Lower lobe of right lung (tissue), 2 donors: ENCODE results near the gene CUBN. TPM values are rescaled to one million over a fixed set of nuclear protein-coding genes. Genes with fewer than 3 reads are reported as not detected.
"Not testable (repeated sequence)": the region's sequence is repeated elsewhere in the genome, so short reads cannot be mapped to it uniquely, and the experiment has no call there.

Source experiments
- ATAC-seq, 2 donors: fragments of 200-7000 bp; cut with Tn5 transposase; one replicate each; pipeline ENCODE4 v1.9.1; 2020 to 2022; ENCODE audit warnings: mild to moderate bottlenecking in 2 of 2, moderate library complexity in 2 of 2
- DNase-seq: peaks from one replicate; pipeline ENCODE4 v3.0.0-alpha.2; 2020
- H3K27ac ChIP-seq: fragments of 200-600 bp; one replicate; pipeline ENCODE4 v1.8.0; 2022
- H3K27me3 ChIP-seq: fragments of 200-600 bp; one replicate; pipeline ENCODE4 v1.8.0; 2022; ENCODE audit warnings: low read depth
- H3K36me3 ChIP-seq: fragments of 200-600 bp; one replicate; pipeline ENCODE4 v1.8.0; 2022; ENCODE audit warnings: mild to moderate bottlenecking
- H3K4me1 ChIP-seq: fragments of 200-600 bp; one replicate; pipeline ENCODE4 v1.8.0; 2022
- H3K4me3 ChIP-seq: fragments of 200-600 bp; one replicate; pipeline ENCODE4 v1.8.0; 2022; ENCODE audit warnings: mild to moderate bottlenecking
- H3K9me3 ChIP-seq: fragments of 200-600 bp; one replicate; pipeline ENCODE4 v1.8.0; 2022
- intact Hi-C: fragments of 100-400 bp; cut with DNase I; formaldehyde crosslinking; loops from one replicate; pipeline ENCODE4 v1.11.0; 2022
- total RNA-seq: library from RNA; stranded (reverse); fragmentation: NEBNext Ultra II Directional; extraction: Animal tissue kit (Norgen Biotek cat#: 25700); gene quantifications from one replicate; pipeline ENCODE4 v1.2.1, GENCODE V29; 2021
- TF ChIP-seq, protein P1 (sequence below): fragments of 200-600 bp; IDR thresholded peaks from one replicate; pipeline ENCODE4 v1.8.0; 2022; ENCODE audit warnings: antibody characterized with exemption, mild to moderate bottlenecking
- donor health status: DM: no; HTN: yes; CAD: no; lungs with severe emphysema.

Gene CUBN
- total RNA-seq, 1 donor from 2014 or later: 2.2 TPM

- Histone ChIP-seq H3K27ac (no peak overlapping the region), H3K4me3 (no peak overlapping the region), H3K9me3 (no peaks in the 10 kb centered on the region), H3K36me3 (no peaks in the 10 kb centered on the region), H3K4me1 (peaks cover 9% of the 10 kb centered on the region), H3K27me3 (no peaks in the 10 kb centered on the region)
- TF ChIP-seq, protein P1, sequence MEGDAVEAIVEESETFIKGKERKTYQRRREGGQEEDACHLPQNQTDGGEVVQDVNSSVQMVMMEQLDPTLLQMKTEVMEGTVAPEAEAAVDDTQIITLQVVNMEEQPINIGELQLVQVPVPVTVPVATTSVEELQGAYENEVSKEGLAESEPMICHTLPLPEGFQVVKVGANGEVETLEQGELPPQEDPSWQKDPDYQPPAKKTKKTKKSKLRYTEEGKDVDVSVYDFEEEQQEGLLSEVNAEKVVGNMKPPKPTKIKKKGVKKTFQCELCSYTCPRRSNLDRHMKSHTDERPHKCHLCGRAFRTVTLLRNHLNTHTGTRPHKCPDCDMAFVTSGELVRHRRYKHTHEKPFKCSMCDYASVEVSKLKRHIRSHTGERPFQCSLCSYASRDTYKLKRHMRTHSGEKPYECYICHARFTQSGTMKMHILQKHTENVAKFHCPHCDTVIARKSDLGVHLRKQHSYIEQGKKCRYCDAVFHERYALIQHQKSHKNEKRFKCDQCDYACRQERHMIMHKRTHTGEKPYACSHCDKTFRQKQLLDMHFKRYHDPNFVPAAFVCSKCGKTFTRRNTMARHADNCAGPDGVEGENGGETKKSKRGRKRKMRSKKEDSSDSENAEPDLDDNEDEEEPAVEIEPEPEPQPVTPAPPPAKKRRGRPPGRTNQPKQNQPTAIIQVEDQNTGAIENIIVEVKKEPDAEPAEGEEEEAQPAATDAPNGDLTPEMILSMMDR: peak; percentile 55
- ATAC-seq (peak; percentile 90 to 91), DNase-seq (no peak)
- intact Hi-C loops: no loop called here
Measured at GRCh38 chr10:16828114-16828568, 301.5 kb downstream of the CUBN start.

DNA sequence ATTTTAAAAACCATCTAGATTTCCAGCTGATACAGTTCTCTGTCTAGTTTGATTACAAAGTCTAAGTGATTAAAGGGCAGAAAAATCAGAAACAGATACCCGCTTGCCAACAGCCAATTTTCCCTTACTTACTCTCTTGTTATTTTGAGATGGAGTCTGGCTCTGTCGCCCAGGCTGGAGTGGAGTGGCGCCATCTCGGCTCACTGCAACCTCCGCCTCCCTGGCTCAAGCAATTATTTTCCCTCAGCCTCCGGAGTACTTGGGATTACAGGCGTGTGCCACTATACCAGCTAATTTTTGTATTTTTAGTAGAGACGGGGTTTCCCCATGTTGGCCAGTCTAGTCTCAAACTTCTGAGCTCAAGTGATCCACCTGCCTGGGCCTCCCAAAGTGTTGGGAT, 302.1 kb downstream of the CUBN start:
- H3K27me3 ChIP-seq, H3K9me3 ChIP-seq, H3K4me3 ChIP-seq, H3K36me3 ChIP-seq, intact Hi-C loops, H3K27ac ChIP-seq, H3K4me1 ChIP-seq, DNase-seq: not testable (repeated sequence)
- ATAC-seq: peak in 1 of 2 donors; percentile 54

DNA sequence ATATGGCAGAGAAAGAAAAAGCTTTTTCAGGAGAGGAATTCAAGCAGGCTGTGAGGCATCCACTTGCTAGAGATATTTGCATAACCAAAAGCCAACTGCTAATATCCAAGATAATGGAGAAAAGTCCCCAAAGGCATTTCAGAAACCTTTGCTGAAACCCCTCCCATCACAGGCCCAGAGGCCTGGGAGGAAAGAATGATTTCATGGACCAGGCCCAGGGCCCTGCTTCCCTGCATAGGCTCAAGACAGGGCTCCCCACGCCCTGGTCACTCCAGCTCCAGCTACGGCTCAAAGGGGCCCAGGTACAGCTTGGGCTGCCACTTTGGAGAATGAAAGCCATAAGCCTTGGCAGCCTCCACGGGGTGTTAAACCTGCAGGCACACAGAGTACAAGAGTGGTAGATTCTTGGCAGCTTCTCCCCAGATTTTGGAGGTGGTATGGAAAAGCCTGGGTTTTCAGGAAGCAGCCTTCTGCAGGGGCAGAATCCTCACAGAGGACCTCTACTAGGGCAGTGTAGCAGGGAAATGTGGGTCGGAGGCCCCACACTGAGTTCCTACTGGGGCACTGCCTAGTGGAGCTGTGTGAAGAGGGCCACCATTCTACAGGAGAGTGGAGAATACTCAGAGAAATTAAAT, 306.8 kb downstream of the CUBN start:
- no peaks in the 10 kb centered on the region for H3K27me3 ChIP-seq
- DNase-seq (no peak), ATAC-seq (no peak)
- TF ChIP-seq, protein P1: no peak
- no peak overlapping the region for H3K4me3 ChIP-seq
- no peak overlapping the region for H3K27ac ChIP-seq
- intact Hi-C loops: no loop called here
- H3K4me1 ChIP-seq: peaks cover 7% of the 10 kb centered on the region
- no peaks in the 10 kb centered on the region for H3K36me3 ChIP-seq
- peaks cover 4% of the 10 kb centered on the region for H3K9me3 ChIP-seq

DNA sequence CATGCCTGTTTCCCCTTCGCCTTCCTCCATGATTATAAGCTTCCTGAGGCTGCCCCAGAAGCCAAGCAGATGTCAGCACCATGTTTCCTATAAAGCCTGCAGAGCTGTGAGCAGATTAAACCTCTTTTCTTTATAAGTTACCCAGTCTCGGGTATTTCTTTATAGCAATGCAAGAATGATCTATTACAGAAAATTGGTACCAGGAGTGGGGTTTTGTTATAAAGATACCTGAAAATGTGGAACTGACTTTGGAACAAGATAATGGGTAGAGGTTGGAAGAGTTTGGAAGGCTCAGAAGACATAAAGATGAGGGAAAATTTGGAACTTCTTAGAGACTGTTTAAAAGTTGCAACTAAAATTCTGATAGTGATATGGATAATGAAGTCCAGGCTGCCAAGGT, 307.6 kb downstream of the CUBN start:
- peaks cover 4% of the 10 kb centered on the region for H3K9me3 ChIP-seq
- H3K36me3 ChIP-seq: no peaks in the 10 kb centered on the region
- H3K27ac ChIP-seq: no peak overlapping the region
- intact Hi-C loops: no loop called here
- H3K4me3 ChIP-seq: no peak overlapping the region
- no peaks in the 10 kb centered on the region for H3K27me3 ChIP-seq
- H3K4me1 ChIP-seq: peaks cover 7% of the 10 kb centered on the region
- ATAC-seq (no peak), DNase-seq (no peak)
- TF ChIP-seq, protein P1: no peak

DNA sequence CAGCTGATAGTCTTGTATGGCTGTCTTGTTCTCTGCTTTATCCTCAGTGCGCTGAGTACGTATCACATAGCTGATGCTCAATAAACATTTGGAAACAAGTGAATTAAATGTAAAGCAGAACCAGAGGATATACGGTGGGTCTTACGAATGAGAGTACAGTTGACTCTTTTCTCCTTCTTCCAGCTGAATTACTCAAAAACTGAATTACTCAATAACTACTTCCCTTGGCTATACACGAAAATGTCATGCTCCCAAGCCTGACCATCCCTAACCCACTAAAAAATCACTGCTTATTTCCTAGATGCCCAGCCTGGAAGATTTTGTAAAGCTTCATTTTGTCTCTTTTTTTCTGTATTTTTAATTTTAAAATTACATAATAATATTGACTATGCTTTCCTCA, 309.2 kb downstream of the CUBN start:
- DNase-seq (no peak), ATAC-seq (no peak)
- H3K4me1 ChIP-seq: peaks cover 22% of the 10 kb centered on the region
- H3K27me3 ChIP-seq: no peaks in the 10 kb centered on the region
- H3K36me3 ChIP-seq: no peaks in the 10 kb centered on the region
- H3K9me3 ChIP-seq: peaks cover 4% of the 10 kb centered on the region
- TF ChIP-seq, protein P1: no peak
- intact Hi-C loops: no loop called here
- no peak overlapping the region for H3K27ac ChIP-seq
- no peak overlapping the region for H3K4me3 ChIP-seq

- Histone ChIP-seq H3K9me3 (peaks cover 4% of the 10 kb centered on the region), H3K4me1 (peaks cover 26% of the 10 kb centered on the region), H3K27ac (no peak overlapping the region), H3K36me3 (no peaks in the 10 kb centered on the region), H3K27me3 (no peaks in the 10 kb centered on the region), H3K4me3 (no peak overlapping the region)
- intact Hi-C loops: no loop called here
- no peak for ATAC-seq
- TF ChIP-seq, protein P1: no peak
- no peak for DNase-seq
Measured at GRCh38 chr10:16820018-16820417, 309.6 kb downstream of the CUBN start.
